Amniotic stem cell (primary cell): ENCODE measurements around the gene PSMB2.
"Not testable (repeated sequence)": the region's sequence is repeated elsewhere in the genome, so short reads cannot be mapped to it uniquely, and the experiment has no call there.

Experiments used
- DNase-seq: peaks from one replicate; lab custom pipeline; 2025; lab: John Stamatoyannopoulos, UW

The PSMB2 gene

DNA sequence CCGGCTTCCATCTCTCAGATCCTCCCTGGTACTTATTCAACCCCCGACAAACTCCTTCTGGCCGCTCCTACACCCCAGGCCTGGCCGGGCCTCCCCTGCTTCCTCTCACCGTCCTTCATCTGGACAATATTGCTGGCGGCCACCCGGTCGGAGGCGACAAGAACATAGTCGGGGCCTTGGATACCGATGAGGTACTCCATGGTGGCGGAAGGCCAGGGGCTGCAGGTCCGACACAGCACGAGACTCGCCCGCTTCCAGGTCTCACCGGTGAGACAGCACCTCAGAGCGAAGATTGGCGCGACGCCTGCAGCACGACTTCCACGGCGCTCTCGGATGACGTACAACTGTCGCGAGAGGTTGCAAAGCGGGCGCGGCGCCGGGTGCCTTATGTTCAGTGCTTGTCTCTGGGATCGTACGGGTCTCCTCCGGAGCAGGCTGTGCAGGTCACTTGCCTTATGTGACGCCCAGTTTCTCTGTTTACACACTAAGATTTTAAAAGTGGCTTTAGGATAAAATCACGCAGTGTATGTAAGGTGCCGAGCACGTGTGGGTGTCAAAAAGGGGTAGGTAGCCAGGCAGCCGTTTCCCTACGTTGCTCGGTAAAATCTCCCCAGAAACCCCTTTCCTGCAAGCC lies at the start of gene PSMB2:
Gene PSMB2 (minus strand): TSS at position 294 of the 634 bp plus-strand sequence. CDS start 94 bp downstream, at position 200.
- DNase-seq = peak; percentile 94

- DNase-seq = no peak
These were observed 49.8 kb upstream of the PSMB2 start for GRCh38 chr1:35691080-35691479.

- DNase-seq = not testable (repeated sequence)
These were observed 48.8 kb upstream of the PSMB2 start for GRCh38 chr1:35690103-35690502.

- no peak for DNase-seq
These were observed 46.8 kb upstream of the PSMB2 start for GRCh38 chr1:35688161-35688560.

GRCh38 chr1:35683012-35683411 lies 41.7 kb upstream of the PSMB2 start:
- DNase-seq = no peak

DNA sequence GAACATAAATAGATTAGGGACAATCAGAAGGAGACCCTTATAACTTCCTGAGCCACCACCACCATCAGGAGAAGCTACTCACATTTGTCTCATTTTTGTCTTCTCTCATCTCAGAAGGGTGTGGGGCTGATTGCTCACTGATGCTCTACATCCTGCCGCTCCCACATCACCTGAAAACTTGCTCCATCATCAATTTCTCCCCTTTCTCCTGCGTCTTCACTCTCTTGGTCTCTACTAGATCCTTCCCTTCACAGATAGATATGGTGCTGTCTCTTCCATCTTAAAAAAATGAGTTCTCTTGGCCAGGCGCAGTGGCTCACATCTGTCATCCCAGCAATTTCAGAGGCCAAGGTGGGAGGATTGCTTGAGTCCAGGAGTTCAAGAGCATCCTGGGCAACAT lies 38.9 kb upstream of the PSMB2 start:
- no peak for DNase-seq

GRCh38 chr1:35675773-35676172 lies 34.4 kb upstream of the PSMB2 start:
- DNase-seq = no peak

DNA sequence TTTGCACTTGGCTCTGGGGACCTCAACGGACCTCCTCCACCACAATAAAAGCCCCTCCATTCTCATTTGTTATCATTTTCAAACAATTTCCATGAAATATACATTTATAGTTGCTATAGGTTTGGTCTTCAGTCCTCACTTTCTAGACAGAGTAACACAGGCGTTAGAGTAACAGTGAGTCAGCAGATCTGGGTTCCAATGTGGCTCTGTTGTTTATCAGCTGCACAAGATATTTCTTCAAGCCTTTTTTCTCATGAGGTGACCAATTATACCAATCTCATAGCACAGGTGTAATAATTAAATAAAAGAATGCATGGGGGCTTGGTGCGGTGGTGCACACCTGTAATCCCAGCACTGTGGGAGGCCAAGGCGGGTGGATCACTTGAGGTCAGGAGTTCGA lies 32.8 kb upstream of the PSMB2 start:
- no peak for DNase-seq

GRCh38 chr1:35672116-35672515 lies 30.8 kb upstream of the PSMB2 start:
- DNase-seq = no peak

DNA sequence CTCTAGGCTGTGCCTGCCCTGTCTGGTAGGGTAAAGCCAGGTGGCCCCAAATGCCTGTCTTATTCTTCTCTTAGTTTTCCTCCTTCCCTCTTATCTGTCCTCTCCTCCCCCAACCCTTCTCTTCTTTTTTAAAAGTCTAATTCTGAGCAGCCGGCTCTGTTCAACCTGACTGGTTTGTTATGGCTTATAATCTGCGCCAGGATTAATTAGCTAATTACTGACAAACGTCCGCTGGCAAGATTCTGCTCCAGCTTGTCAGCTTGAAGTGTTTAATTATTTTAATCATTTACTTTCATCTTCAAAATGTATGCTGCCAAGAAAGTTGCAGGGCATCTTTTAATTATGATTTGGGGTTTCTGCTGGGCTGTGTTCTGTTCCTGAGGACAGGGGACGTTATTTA lies 27.2 kb upstream of the PSMB2 start:
- DNase-seq = no peak

DNA sequence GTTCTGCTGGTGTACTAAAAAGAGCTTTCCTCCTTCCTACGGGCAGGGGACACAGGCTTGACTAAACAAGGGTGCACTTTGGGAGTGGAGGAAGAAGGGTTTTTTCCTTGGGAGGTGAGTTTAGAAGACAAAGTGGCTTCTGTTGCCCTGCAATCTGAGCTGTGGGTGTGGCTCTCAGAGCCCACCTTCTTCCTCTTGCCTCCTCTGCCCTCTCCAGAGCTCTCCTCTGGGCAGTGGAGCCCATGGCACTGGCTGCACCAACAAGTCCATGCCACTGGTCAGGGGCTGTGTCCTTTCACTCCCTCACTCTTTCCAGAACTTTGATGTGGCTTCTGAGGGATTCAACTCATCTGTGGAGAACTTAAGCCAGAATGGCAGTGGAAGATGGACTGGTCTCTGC lies 25.6 kb upstream of the PSMB2 start:
- DNase-seq = no peak

GRCh38 chr1:35666216-35666615 lies 24.9 kb upstream of the PSMB2 start:
- no peak for DNase-seq

- no peak for DNase-seq
These were observed 22.1 kb upstream of the PSMB2 start for GRCh38 chr1:35663434-35663833.

DNA sequence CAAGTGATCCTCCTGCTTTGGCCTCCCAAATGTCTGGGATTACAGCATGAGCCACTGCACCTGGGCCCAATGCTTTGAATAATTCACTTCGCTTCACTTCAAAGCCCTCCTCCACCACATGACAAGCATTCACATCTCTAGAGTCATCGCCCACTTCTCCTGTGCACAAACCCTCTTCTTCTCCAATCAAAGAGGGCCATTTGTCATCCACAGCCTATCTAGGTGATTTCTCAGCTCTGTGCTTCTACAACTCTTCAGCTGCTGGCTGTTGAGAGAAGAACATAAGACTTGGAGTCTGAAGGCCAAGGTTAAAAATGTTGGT lies 20.1 kb upstream of the PSMB2 start:
- DNase-seq = no peak

DNA sequence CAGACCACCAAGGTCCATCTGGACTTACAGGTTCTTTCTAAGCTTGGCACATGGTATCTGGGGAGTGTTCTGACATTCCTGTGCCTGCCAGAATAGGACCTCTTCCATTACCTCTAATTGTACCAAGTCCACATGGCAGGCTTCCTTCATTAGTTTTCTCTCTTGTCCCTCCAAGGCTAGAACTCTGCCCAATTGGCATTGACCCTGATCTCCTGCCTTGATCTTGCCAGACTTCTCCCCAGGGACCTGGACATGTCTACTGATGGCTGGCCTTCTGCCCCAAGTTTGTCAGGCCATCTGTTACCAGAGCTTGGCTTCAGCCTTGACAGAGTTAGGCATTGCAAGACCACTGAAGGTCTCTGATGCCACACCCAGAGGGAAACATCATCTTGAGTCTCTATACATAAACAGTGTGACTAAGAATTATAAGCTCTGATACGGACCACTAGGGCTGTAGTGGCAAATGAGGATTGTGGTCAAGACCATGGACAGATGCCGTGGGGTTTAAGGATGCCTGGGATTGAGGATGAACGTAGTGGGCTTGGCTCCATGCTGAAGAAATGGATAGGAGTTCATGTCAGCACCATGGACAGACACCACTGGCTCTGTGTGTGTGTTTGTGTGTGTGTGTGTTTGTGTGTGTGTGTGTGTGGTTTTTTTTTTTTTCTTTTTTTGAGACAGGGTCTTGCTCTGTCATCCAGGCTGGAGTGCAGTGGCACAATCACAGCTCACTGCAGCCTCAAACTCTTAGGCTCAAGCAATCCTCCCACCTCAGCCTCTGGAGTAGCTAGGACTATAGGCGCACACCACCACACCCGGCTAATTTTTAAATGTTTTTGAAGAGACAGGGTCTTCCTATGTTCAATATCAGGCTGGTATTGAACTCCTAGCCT lies 19.5 kb upstream of the PSMB2 start:
- no peak for DNase-seq

DNA sequence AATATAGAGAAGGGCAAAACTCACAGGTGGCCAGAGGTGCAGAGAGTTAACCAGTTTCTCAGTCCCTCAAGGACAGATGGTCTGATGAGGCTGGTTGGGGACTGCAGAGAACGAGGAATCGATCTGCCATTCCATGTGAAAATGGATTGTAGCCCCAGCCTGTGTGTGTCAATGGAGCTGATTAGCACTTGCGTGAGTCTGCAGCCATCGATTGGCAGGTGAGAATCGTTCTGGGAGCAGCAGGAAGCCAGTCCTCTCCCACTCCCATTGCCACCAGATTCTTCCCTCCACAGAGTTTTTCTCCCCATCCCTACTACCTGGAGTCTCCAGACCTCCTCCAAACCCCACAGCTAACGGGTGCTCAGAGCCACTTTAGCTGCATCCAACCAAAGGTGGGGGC lies 18.3 kb upstream of the PSMB2 start:
- DNase-seq = no peak

GRCh38 chr1:35657851-35658250 lies 16.5 kb upstream of the PSMB2 start:
- no peak for DNase-seq

GRCh38 chr1:35656863-35657232 lies 15.5 kb upstream of the PSMB2 start:
- DNase-seq = no peak

- DNase-seq = no peak
These were observed 15.0 kb upstream of the PSMB2 start for GRCh38 chr1:35656148-35656862.

DNA sequence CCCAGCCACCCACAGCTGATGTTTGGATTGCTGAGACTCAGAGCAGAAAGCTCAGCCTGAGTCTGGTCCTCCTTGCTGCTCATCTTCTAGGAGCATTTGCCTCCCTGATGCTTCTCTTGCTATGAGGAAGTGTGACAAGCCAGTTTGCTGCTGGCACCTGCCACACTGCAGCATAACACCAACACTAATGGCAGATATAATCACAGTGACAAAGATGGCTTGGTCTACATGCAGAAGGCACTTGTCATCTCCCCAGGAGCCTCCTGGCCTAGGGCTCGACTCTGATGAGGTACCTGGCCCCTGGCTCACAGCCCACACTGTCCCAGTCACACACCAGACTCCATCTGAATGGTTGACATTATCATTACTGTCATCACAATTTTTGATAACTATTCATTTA lies 13.9 kb upstream of the PSMB2 start:
- DNase-seq = no peak

GRCh38 chr1:35650416-35650815 lies 9.1 kb upstream of the PSMB2 start:
- no peak for DNase-seq

- DNase-seq = no peak
These were observed 4.7 kb upstream of the PSMB2 start for GRCh38 chr1:35646043-35646442.

- no peak for DNase-seq
These were observed 2.9 kb upstream of the PSMB2 start for GRCh38 chr1:35644204-35644603.
